CD14-positive monocyte (primary cell): ENCODE data around the gene CCDC69. TPM values are rescaled to one million over a fixed set of nuclear protein-coding genes. Genes with fewer than 3 reads are reported as not detected.

ENCODE experiments used
- DNase-seq, 3 donors: peaks; one replicate each; pipeline ENCODE4 v3.0.0-alpha.2; 2011 to 2022
- H2AFZ ChIP-seq: 2 replicates; pipeline ENCODE4 v1.6.0; 2012; ENCODE audit warnings: mild to moderate bottlenecking, low read depth, low read length, inconsistent platforms; ENCODE audit not compliant: insufficient read depth, poor library complexity, severe bottlenecking
- H3K27ac ChIP-seq, 2 donors: 1 replicate in 1 of 2; 2 replicates in 1 of 2; pipeline ENCODE4 v1.5.1; 2012 to 2013; ENCODE audit warnings: low read length in 2 of 2, control low read depth in 1 of 2, inconsistent platforms in 1 of 2, low read depth in 1 of 2, mild to moderate bottlenecking in 1 of 2
- H3K27me3 ChIP-seq, 2 donors: one replicate each; pipeline versions ENCODE4 v1.6.0 to v1.6.1; 2011 to 2013; ENCODE audit warnings: low read length in 2 of 2; ENCODE audit not compliant: control insufficient read depth in 2 of 2, insufficient read depth in 2 of 2
- H3K36me3 ChIP-seq, 2 donors: replicated peaks in 1 of 2; 1 replicate in 1 of 2; 2 replicates in 1 of 2; pipeline versions ENCODE4 v1.5.1 to v1.6.1; 2012 to 2013; ENCODE audit warnings: low read length in 2 of 2, control low read depth in 1 of 2, inconsistent platforms in 1 of 2, mild to moderate bottlenecking in 1 of 2; ENCODE audit not compliant: insufficient read depth in 2 of 2, control insufficient read depth in 1 of 2
- H3K4me1 ChIP-seq, 2 donors: 1 replicate in 1 of 2; 2 replicates in 1 of 2; pipeline versions ENCODE4 v1.5.1 to v1.6.1; 2012 to 2013; ENCODE audit warnings: low read length in 2 of 2, control low read depth in 1 of 2, inconsistent platforms in 1 of 2, mild to moderate bottlenecking in 1 of 2, moderate library complexity in 1 of 2; ENCODE audit not compliant: insufficient read depth in 2 of 2, control insufficient read depth in 1 of 2
- H3K4me2 ChIP-seq: replicated peaks from 2 replicates; pipeline ENCODE3; 2012; ENCODE audit warnings: low read length, moderate library complexity, mild to moderate bottlenecking; ENCODE audit not compliant: poor library complexity, severe bottlenecking; ENCODE audit errors: extremely low read depth
- H3K4me3 ChIP-seq, 3 experiments: fragments of 200-600 bp in 1 of 3; sonication (generic) in 1 of 3; replicated peaks in 1 of 3; 1 replicate in 2 of 3; 2 replicates in 1 of 3; pipeline ENCODE4 v1.5.1; 2011 to 2013; ENCODE audit warnings: low read length in 3 of 3, mild to moderate bottlenecking in 3 of 3, control low read depth in 2 of 3, low read depth in 2 of 3, inconsistent platforms in 1 of 3, moderate library complexity in 1 of 3
- H3K79me2 ChIP-seq: 2 replicates; pipeline ENCODE4 v1.6.0; 2012; ENCODE audit warnings: mild to moderate bottlenecking, control low read depth, inconsistent platforms, low read length, moderate library complexity; ENCODE audit not compliant: insufficient read depth
- H3K9ac ChIP-seq: 2 replicates; pipeline ENCODE4 v1.6.0; 2017; ENCODE audit warnings: low read length, mild to moderate bottlenecking; ENCODE audit not compliant: insufficient read depth, poor library complexity, severe bottlenecking
- H3K9me3 ChIP-seq, 2 donors: replicated peaks in 1 of 2; 1 replicate in 1 of 2; 2 replicates in 1 of 2; pipeline versions ENCODE4 v1.5.1 to v1.6.1; 2012 to 2013; ENCODE audit warnings: low read length in 2 of 2, control low read depth in 1 of 2; ENCODE audit not compliant: control insufficient read depth in 1 of 2, insufficient read depth in 1 of 2
- H4K20me1 ChIP-seq: 2 replicates; pipeline ENCODE4 v1.6.0; 2012; ENCODE audit warnings: mild to moderate bottlenecking, low read length, control low read depth, moderate library complexity; ENCODE audit not compliant: insufficient read depth
- H3K27ac Mint-ChIP-seq, 7 donors: one replicate each; pipeline ENCODE4 v1.8.0; 2020; ENCODE audit warnings: mild to moderate bottlenecking in 7 of 7, mixed read lengths in 7 of 7, moderate library complexity in 6 of 7, inconsistent platforms in 2 of 7
- H3K27me3 Mint-ChIP-seq, 3 donors: one replicate each; pipeline ENCODE4 v1.8.0; 2021 to 2022; ENCODE audit warnings: low read depth in 3 of 3, mild to moderate bottlenecking in 3 of 3, mixed read lengths in 3 of 3, moderate library complexity in 3 of 3, inconsistent platforms in 1 of 3
- H3K36me3 Mint-ChIP-seq, 2 donors: one replicate each; pipeline ENCODE4 v1.8.0; 2020; ENCODE audit warnings: mixed read lengths in 2 of 2, inconsistent platforms in 1 of 2, mild to moderate bottlenecking in 1 of 2
- H3K4me1 Mint-ChIP-seq: one replicate; pipeline ENCODE4 v1.8.0; 2020; ENCODE audit warnings: mild to moderate bottlenecking, mixed read lengths
- H3K4me3 Mint-ChIP-seq, 2 donors: one replicate each; pipeline ENCODE4 v1.8.0; 2020; ENCODE audit warnings: mild to moderate bottlenecking in 2 of 2, mixed read lengths in 2 of 2, moderate library complexity in 1 of 2
- H3K9me3 Mint-ChIP-seq, 7 donors: one replicate each; pipeline ENCODE4 v1.8.0; 2020 to 2022; ENCODE audit warnings: mixed read lengths in 7 of 7, mild to moderate bottlenecking in 6 of 7, moderate library complexity in 6 of 7, inconsistent platforms in 2 of 7
- CTCF ChIP-seq: fragments of 200-600 bp; IDR thresholded peaks from one replicate; pipeline ENCODE4 v1.8.0; 2022; ENCODE audit warnings: antibody characterized with exemption, mild to moderate bottlenecking
- WGBS: methylation state at CpG from one replicate; pipeline ENCODE4 v1.1.5; 2013; ENCODE audit warnings: missing lambda C conversion rate; ENCODE audit not compliant: insufficient coverage; 5-methylcytosine and 5-hydroxymethylcytosine counted together
- intact Hi-C, 2 donors: fragments of 100-400 bp; cut with micrococcal nuclease; formaldehyde crosslinking; loops; one replicate each; pipeline versions ENCODE4 v1.15.0 to v1.15.1; 2023
- polyA plus RNA-seq, 3 donors: library from polyadenylated mRNA; depleted of rRNA in 1 of 3; unstranded in 2 of 3; stranded (reverse) in 1 of 3; fragments of 300-500 nt in 2 of 3; fragments of >200 nt in 1 of 3; fragmentation: Illumina TruSeq in 2 of 3; gene quantifications; 1 replicate in 2 of 3; 2 replicates in 1 of 3; pipeline ENCODE4 v1.2.3, GENCODE V29; 2012 to 2021

CCDC69 gene
- polyA plus RNA-seq, 3 donors = 68.4 to 176 (median 84.1) TPM

DNA sequence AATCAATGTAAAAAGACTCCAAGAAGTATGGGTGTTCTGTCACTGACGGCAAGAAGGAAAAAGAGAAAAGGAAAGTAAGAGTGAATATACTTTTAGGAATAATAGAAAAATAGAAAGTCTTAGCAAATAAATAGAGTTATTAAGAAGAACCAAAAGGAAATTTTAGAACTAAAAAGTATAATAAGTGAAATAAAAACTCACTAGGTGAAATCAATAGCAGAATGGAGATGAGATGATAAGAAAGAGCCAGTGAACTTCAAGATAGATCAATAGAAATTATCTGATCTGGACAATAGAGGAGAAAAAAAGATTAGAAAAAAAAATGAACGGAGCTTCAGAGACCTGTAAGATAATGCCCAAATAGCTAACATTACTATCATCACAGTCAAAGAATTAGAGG, 34.7 kb downstream of the CCDC69 start:
- no peak overlapping the region for H2AFZ ChIP-seq
- no peak overlapping the region for H3K9ac ChIP-seq
- WGBS = no CpG with 5 or more reads among the region's 2 CpGs
- intact Hi-C loops = no loop called here
- H3K4me3 ChIP-seq = no peak overlapping the region
- no peak overlapping the region for H3K4me3 Mint-ChIP-seq
- DNase-seq = no peak
- H3K4me2 ChIP-seq = no peak overlapping the region
- peaks cover 5 to 22% (median 12%) of the 10 kb centered on the region in 7 donors for H3K9me3 Mint-ChIP-seq
- H3K27me3 ChIP-seq = no peaks in the 10 kb centered on the region
- peaks cover 0 to 4% (median 0%) of the 10 kb centered on the region in 3 donors for H3K27me3 Mint-ChIP-seq
- peaks cover 0 to 8% of the 10 kb centered on the region in 2 donors for H3K9me3 ChIP-seq
- peaks cover 76 to 97% of the 10 kb centered on the region in 2 donors for H3K36me3 ChIP-seq
- peaks cover 82 to 98% of the 10 kb centered on the region in 2 donors for H3K36me3 Mint-ChIP-seq
- no peak overlapping the region for H3K27ac Mint-ChIP-seq
- H3K79me2 ChIP-seq = peaks cover 37% of the 10 kb centered on the region
- H3K27ac ChIP-seq = no peak overlapping the region
- H3K4me1 ChIP-seq = no peaks in the 10 kb centered on the region
- H3K4me1 Mint-ChIP-seq = peaks cover 20% of the 10 kb centered on the region
- TF ChIP-seq CTCF = no peak
- H4K20me1 ChIP-seq = peaks cover 75% of the 10 kb centered on the region

DNA sequence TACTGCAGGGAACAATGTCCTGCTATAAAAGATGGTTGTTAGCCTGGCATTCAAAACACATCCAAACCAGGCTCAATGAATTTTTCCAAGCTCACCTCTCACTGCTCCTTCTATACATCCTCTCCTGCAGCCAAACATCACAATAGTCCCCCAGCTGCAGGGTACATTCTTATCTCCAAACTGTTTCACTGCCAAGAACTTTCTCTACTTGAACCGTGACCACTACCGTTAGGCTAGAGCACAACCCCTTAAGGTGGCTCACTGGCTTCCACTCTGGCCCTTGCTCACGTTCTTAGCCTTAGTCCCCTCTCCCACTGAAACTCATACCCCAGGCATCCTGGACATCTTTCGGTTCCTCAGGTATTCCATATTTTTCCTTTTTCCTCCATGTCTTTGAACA, 37.4 kb downstream of the CCDC69 start:
- no peak for TF ChIP-seq CTCF
- Histone ChIP-seq H3K79me2 (peaks cover 19% of the 10 kb centered on the region), H2AFZ (no peak overlapping the region), H3K36me3 (peaks cover 86 to 98% of the 10 kb centered on the region in 2 donors), H3K4me3 (no peak overlapping the region), H3K9me3 (no peaks in the 10 kb centered on the region), H3K9ac (no peak overlapping the region), H3K4me1 (no peaks in the 10 kb centered on the region), H3K27ac (no peak overlapping the region), H3K4me2 (no peak overlapping the region), H3K27me3 (no peaks in the 10 kb centered on the region), H4K20me1 (peaks cover 84% of the 10 kb centered on the region)
- intact Hi-C loops = no loop called here
- Mint-ChIP-seq H3K27ac (peak overlapping the region in 1 of 7 donors; percentile 77), H3K4me1 (peaks cover 8% of the 10 kb centered on the region), H3K4me3 (no peak overlapping the region), H3K36me3 (peaks cover 87 to 99% of the 10 kb centered on the region in 2 donors), H3K27me3 (peaks cover 0 to 2% (median 0%) of the 10 kb centered on the region in 3 donors), H3K9me3 (peaks cover 0 to 12% (median 9%) of the 10 kb centered on the region in 7 donors)
- WGBS = 99% methylated on average over 4 of the region's 4 CpGs
- DNase-seq = no peak
